ENCODE measurements around the gene EHBP1L1.

DNA sequence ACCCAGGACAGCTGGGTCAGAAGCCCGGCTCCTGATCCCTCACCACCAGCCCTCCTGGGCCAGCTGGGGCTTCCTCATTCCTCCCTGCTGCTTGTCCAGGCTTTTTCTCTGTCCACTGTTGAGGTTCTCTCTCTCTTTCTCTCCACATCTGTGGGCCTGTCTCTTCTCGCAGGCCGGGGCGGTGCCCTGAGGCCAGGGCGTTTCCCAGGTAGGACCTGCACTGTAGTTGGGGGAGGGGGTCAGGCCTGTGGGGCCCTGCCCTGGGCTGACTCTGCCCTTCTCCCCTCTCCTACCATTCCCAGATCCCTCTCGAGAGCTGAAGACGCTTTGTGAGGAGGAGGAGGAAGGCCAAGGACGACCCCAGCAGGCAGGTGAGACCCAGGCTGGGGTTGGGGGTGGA, 4.9 kb downstream of the EHBP1L1 start:
- TF ChIP-seq, protein P1, sequence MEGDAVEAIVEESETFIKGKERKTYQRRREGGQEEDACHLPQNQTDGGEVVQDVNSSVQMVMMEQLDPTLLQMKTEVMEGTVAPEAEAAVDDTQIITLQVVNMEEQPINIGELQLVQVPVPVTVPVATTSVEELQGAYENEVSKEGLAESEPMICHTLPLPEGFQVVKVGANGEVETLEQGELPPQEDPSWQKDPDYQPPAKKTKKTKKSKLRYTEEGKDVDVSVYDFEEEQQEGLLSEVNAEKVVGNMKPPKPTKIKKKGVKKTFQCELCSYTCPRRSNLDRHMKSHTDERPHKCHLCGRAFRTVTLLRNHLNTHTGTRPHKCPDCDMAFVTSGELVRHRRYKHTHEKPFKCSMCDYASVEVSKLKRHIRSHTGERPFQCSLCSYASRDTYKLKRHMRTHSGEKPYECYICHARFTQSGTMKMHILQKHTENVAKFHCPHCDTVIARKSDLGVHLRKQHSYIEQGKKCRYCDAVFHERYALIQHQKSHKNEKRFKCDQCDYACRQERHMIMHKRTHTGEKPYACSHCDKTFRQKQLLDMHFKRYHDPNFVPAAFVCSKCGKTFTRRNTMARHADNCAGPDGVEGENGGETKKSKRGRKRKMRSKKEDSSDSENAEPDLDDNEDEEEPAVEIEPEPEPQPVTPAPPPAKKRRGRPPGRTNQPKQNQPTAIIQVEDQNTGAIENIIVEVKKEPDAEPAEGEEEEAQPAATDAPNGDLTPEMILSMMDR (IDR thresholded peaks at IDR 0.05; ENCODE audit: borderline replicate concordance, extremely low read depth, low read length, poor library complexity, severe bottlenecking), result no peak
- no peak for TF ChIP-seq EZH2 (IDR thresholded peaks at IDR 0.05; ENCODE audit: borderline replicate concordance, low read depth, low read length, severe bottlenecking)

Data from DND-41 (cell line).